Measurements from ENCODE around the gene ACTN1. TPM values are rescaled to one million over a fixed set of nuclear protein-coding genes. Genes with fewer than 3 reads are reported as not detected.

Gene ACTN1
- total and polyA plus RNA-seq, 7 experiments from 2014 or later = 41.3 to 390 (median 227) TPM

GRCh38 chr14:68828698-68829097 is 150.4 kb downstream of the ACTN1 start:
- no peaks in the 10 kb centered on the region for H3K27me3 ChIP-seq (ENCODE audit: control insufficient read depth in 2 of 2, insufficient read depth in 2 of 2, low read length in 2 of 2)
- Mint-ChIP-seq H3K4me1 (peaks cover 0 to 11% (median 7%) of the 10 kb centered on the region in 7 donors), H3K36me3 (peaks cover 0 to 9% (median 4%) of the 10 kb centered on the region in 5 donors), H3K9me3 (peaks cover 0 to 21% (median 8%) of the 10 kb centered on the region in 11 donors), H3K4me3 (no peak overlapping the region), H3K27ac (no peak overlapping the region), H3K27me3 (peaks cover 0 to 30% (median 0%) of the 10 kb centered on the region in 5 donors)
- no peak for ATAC-seq
- intact Hi-C loops (cut with micrococcal nuclease) = no loop called here
- no peaks in the 10 kb centered on the region for H3K9me3 ChIP-seq (ENCODE audit: control insufficient read depth in 2 of 3, low read length in 3 of 3)
- no peak overlapping the region for H3K4me3 ChIP-seq (ENCODE audit: low read length)
- ChIA-PET CTCF (interaction anchor here (1.5 to 1.7 kb wide), 3 partner anchors 10 to 894 kb away, joined by 3 to 6 read pairs (median 5); no protein-coding TSS in a partner anchor), POLR2A (interaction anchor here (0.6 to 1.2 kb wide), 3 partner anchors 9 to 859 kb away, joined by 3 to 4 read pairs (median 3); no protein-coding TSS in a partner anchor)
- H3K4me1 ChIP-seq (ENCODE audit: control insufficient read depth in 2 of 2, insufficient read depth in 2 of 2, low read length in 2 of 2) = no peaks in the 10 kb centered on the region
- no peaks in the 10 kb centered on the region for H3K36me3 ChIP-seq (ENCODE audit: control insufficient read depth in 2 of 3, insufficient read depth in 3 of 3, low read length in 3 of 3)
- H3K27ac ChIP-seq (ENCODE audit: low read depth, low read length) = no peak overlapping the region
- DNase-seq = no peak

GRCh38 chr14:68825729-68826128 is 153.4 kb downstream of the ACTN1 start:
- Mint-ChIP-seq H3K27me3 (peaks cover 0 to 14% (median 0%) of the 10 kb centered on the region in 5 donors), H3K4me1 (peaks cover 0 to 28% (median 19%) of the 10 kb centered on the region in 7 donors), H3K27ac (no peak overlapping the region), H3K9me3 (no peaks in the 10 kb centered on the region), H3K36me3 (no peaks in the 10 kb centered on the region), H3K4me3 (no peak overlapping the region)
- H3K4me3 ChIP-seq (ENCODE audit: low read length) = no peak overlapping the region
- no peaks in the 10 kb centered on the region for H3K36me3 ChIP-seq (ENCODE audit: control insufficient read depth in 2 of 3, insufficient read depth in 3 of 3, low read length in 3 of 3)
- DNase-seq = no peak
- H3K9me3 ChIP-seq (ENCODE audit: control insufficient read depth in 2 of 3, low read length in 3 of 3) = no peaks in the 10 kb centered on the region
- ChIA-PET POLR2A (interaction anchor here (1.4 kb wide), 1 partner anchor 30 kb away, joined by 3 read pairs; no protein-coding TSS in a partner anchor), CTCF (interaction anchor here (0.7 to 3.0 kb wide), 5 partner anchors 367 to 893 kb away, joined by 3 to 14 read pairs (median 3); no protein-coding TSS in a partner anchor)
- ATAC-seq = no peak
- no peak overlapping the region for H3K27ac ChIP-seq (ENCODE audit: low read depth, low read length)
- intact Hi-C loops (cut with micrococcal nuclease) = no loop called here
- H3K4me1 ChIP-seq (ENCODE audit: control insufficient read depth in 2 of 2, insufficient read depth in 2 of 2, low read length in 2 of 2) = peaks cover 5 to 17% of the 10 kb centered on the region in 2 donors
- no peaks in the 10 kb centered on the region for H3K27me3 ChIP-seq (ENCODE audit: control insufficient read depth in 2 of 2, insufficient read depth in 2 of 2, low read length in 2 of 2)

- peak overlapping the region in 1 of 10 donors; percentile 16 for H3K4me3 Mint-ChIP-seq
- peaks cover 0 to 10% (median 0%) of the 10 kb centered on the region in 5 donors for H3K27me3 Mint-ChIP-seq
- Histone ChIP-seq H3K4me1 (ENCODE audit: control insufficient read depth in 2 of 2, insufficient read depth in 2 of 2, low read length in 2 of 2) (peaks cover 15 to 27% of the 10 kb centered on the region in 2 donors), H3K36me3 (ENCODE audit: control insufficient read depth in 2 of 3, insufficient read depth in 3 of 3, low read length in 3 of 3) (no peaks in the 10 kb centered on the region), H3K27me3 (ENCODE audit: control insufficient read depth in 2 of 2, insufficient read depth in 2 of 2, low read length in 2 of 2) (no peaks in the 10 kb centered on the region), H3K27ac (ENCODE audit: low read depth, low read length) (no peak overlapping the region), H3K4me3 (ENCODE audit: low read length) (no peak overlapping the region), H3K9me3 (ENCODE audit: control insufficient read depth in 2 of 3, low read length in 3 of 3) (no peaks in the 10 kb centered on the region)
- H3K36me3 Mint-ChIP-seq = no peaks in the 10 kb centered on the region
- ChIA-PET POLR2A (interaction anchor here (1.4 kb wide), 1 partner anchor 29 kb away, joined by 3 read pairs; no protein-coding TSS in a partner anchor), CTCF (interaction anchor here (0.6 to 3.0 kb wide), 9 partner anchors 89 to 892 kb away, joined by 3 to 14 read pairs (median 3); no protein-coding TSS in a partner anchor)
- intact Hi-C loops (cut with micrococcal nuclease) = loop anchor here in 1 of 2 donors (5.0 kb wide), 1 partner anchor 942 kb away; no protein-coding TSS in a partner anchor
- no peaks in the 10 kb centered on the region for H3K9me3 Mint-ChIP-seq
- peak in 1 of 9 donors; percentile 61 for DNase-seq
- peaks cover 6 to 38% (median 29%) of the 10 kb centered on the region in 7 donors for H3K4me1 Mint-ChIP-seq
- peak overlapping the region in 2 of 9 donors; percentile 22 to 68 for H3K27ac Mint-ChIP-seq
- peak; percentile 70 for ATAC-seq
Measured at GRCh38 chr14:68824517-68825347, 154.4 kb downstream of the ACTN1 start.

- Mint-ChIP-seq H3K36me3 (no peaks in the 10 kb centered on the region), H3K4me1 (peaks cover 6 to 44% (median 35%) of the 10 kb centered on the region in 7 donors), H3K27me3 (peaks cover 0 to 10% (median 0%) of the 10 kb centered on the region in 5 donors), H3K27ac (peak overlapping the region in 1 of 9 donors; percentile 22), H3K4me3 (peak overlapping the region in 1 of 10 donors; percentile 16), H3K9me3 (no peaks in the 10 kb centered on the region)
- H3K9me3 ChIP-seq (ENCODE audit: control insufficient read depth in 2 of 3, low read length in 3 of 3) = no peaks in the 10 kb centered on the region
- H3K27me3 ChIP-seq (ENCODE audit: control insufficient read depth in 2 of 2, insufficient read depth in 2 of 2, low read length in 2 of 2) = no peaks in the 10 kb centered on the region
- ATAC-seq (no peak), DNase-seq (no peak)
- POLR2A ChIA-PET = no interaction called here
- H3K4me1 ChIP-seq (ENCODE audit: control insufficient read depth in 2 of 2, insufficient read depth in 2 of 2, low read length in 2 of 2) = peaks cover 21 to 28% of the 10 kb centered on the region in 2 donors
- intact Hi-C loops (cut with micrococcal nuclease) = loop anchor here in 1 of 2 donors (5.0 kb wide), 1 partner anchor 942 kb away; no protein-coding TSS in a partner anchor
- CTCF ChIA-PET = interaction anchor here (0.6 to 3.0 kb wide), 4 partner anchors 27 to 890 kb away, joined by 3 to 14 read pairs (median 4); no protein-coding TSS in a partner anchor
- no peak overlapping the region for H3K27ac ChIP-seq (ENCODE audit: low read depth, low read length)
- H3K36me3 ChIP-seq (ENCODE audit: control insufficient read depth in 2 of 3, insufficient read depth in 3 of 3, low read length in 3 of 3) = no peaks in the 10 kb centered on the region
- H3K4me3 ChIP-seq (ENCODE audit: low read length) = no peak overlapping the region
Measured at GRCh38 chr14:68824207-68824516, 154.9 kb downstream of the ACTN1 start.

Other genes with a start within 250 kb of the ACTN1 start
- gene ZFP36L1, start 186.2 kb downstream of the ACTN1 start, total RNA-seq = 100 to 1,000 TPM in 4 of 5 experiments, 10 to 100 TPM in 1; 82.0 to 231 (median 203) TPM
- gene ZFP36L1, start 186.2 kb downstream of the ACTN1 start, polyA plus RNA-seq = 100 to 1,000 TPM in 1 of 2 donors, 10 to 100 TPM in 1; 85.6 to 160 TPM
- gene DCAF5, start 173.8 kb upstream of the ACTN1 start, total RNA-seq = 10 to 100 TPM; 43.0 to 74.3 (median 70.4) TPM
- gene DCAF5, start 173.8 kb upstream of the ACTN1 start, polyA plus RNA-seq = 10 to 100 TPM; 65.9 to 89.2 TPM
- gene EXD2, start 212.2 kb upstream of the ACTN1 start, total RNA-seq = 10 to 100 TPM in 3 of 5 experiments, 1 to 10 TPM in 2; 4.8 to 17.2 (median 10.6) TPM
- 10 to 100 TPM in 1 of 2 donors, 1 to 10 TPM in 1; 3.7 to 13.3 TPM for gene EXD2, start 212.2 kb upstream of the ACTN1 start, polyA plus RNA-seq